ENCODE data around the gene NUP214. TPM values are rescaled to one million over a fixed set of nuclear protein-coding genes. Genes with fewer than 3 reads are reported as not detected.
A peak's percentile ranks its signal among the peaks of the same experiment; 100 is the strongest.

NUP214 gene
- total and polyA plus RNA-seq, 7 donors: 11.8 to 28.1 (median 20.1) TPM

DNA sequence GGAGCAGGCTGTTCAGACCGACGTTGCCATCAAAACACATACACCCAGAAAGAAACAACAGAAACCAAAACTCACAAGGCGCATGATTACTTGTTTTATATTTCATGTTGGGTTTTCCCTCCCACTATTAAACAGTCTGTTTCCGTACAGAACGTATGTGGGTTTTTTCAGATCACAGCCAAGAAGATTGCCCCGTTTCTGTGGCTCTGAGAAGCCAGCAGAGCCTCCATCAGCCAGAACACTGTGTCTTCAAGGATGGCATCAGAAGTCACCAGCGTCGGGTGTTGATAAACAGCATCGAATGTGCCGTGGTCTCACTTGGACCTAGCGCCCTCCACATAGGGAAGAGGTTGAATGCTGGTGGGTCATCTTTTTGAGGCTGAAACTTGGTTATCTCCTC, 108.2 kb downstream of the NUP214 start:
- DNase-seq: no peak
- no peaks in the 10 kb centered on the region for H3K27me3 ChIP-seq (ENCODE audit: insufficient read depth in 3 of 3, low read length in 2 of 3)

DNA sequence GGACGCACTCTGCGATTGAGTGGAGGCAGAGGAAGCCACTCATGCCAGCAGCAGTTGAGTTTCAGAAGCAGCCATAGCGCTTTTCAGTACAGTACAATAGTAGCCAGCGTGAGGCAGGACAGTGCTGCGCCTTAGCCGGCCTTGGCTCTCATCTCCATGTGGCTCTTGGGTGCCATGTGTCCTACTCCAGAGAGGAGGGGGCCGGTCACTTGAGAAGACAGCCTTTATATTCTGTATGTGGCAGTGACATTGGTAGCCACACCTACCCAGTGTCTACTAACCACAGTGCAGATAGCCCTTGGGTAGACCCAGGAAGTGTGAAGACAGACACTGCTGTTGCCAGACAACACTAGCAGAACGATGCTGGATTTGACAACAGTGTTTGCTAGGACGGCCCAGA, 108.6 kb downstream of the NUP214 start:
- intact Hi-C loops (cut with DNase I): no loop called here
- Histone ChIP-seq H3K4me3 (no peak overlapping the region), H3K36me3 (ENCODE audit: insufficient read depth in 1 of 2, low read depth in 1 of 2) (peaks cover 5 to 49% of the 10 kb centered on the region in 2 donors), H3K4me1 (peaks cover 26% of the 10 kb centered on the region), H3K27me3 (ENCODE audit: insufficient read depth in 3 of 3, low read length in 2 of 3) (no peaks in the 10 kb centered on the region), H3K27ac (no peak overlapping the region), H3K9me3 (no peaks in the 10 kb centered on the region)
- 87 to 90% (median 87%) methylated on average over 9 of the region's 9 CpGs for WGBS, 3 donors
- TF ChIP-seq, protein P1, sequence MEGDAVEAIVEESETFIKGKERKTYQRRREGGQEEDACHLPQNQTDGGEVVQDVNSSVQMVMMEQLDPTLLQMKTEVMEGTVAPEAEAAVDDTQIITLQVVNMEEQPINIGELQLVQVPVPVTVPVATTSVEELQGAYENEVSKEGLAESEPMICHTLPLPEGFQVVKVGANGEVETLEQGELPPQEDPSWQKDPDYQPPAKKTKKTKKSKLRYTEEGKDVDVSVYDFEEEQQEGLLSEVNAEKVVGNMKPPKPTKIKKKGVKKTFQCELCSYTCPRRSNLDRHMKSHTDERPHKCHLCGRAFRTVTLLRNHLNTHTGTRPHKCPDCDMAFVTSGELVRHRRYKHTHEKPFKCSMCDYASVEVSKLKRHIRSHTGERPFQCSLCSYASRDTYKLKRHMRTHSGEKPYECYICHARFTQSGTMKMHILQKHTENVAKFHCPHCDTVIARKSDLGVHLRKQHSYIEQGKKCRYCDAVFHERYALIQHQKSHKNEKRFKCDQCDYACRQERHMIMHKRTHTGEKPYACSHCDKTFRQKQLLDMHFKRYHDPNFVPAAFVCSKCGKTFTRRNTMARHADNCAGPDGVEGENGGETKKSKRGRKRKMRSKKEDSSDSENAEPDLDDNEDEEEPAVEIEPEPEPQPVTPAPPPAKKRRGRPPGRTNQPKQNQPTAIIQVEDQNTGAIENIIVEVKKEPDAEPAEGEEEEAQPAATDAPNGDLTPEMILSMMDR (IDR thresholded peaks at IDR 0.05): no peak
- DNase-seq (no peak), ATAC-seq (no peak)

More for the DNA sequence above, 108.2 kb downstream of the NUP214 start:
- intact Hi-C loops (cut with DNase I): no loop called here
- Histone ChIP-seq H3K27ac (no peak overlapping the region), H3K4me1 (peaks cover 22% of the 10 kb centered on the region), H3K9me3 (no peaks in the 10 kb centered on the region), H3K4me3 (no peak overlapping the region), H3K36me3 (ENCODE audit: insufficient read depth in 1 of 2, low read depth in 1 of 2) (peaks cover 5 to 53% of the 10 kb centered on the region in 2 donors)
- ATAC-seq: no peak
- TF ChIP-seq, protein P1 (IDR thresholded peaks at IDR 0.05): no peak
- 89 to 94% (median 89%) methylated on average over 11 of the region's 11 CpGs for WGBS, 3 donors

DNA sequence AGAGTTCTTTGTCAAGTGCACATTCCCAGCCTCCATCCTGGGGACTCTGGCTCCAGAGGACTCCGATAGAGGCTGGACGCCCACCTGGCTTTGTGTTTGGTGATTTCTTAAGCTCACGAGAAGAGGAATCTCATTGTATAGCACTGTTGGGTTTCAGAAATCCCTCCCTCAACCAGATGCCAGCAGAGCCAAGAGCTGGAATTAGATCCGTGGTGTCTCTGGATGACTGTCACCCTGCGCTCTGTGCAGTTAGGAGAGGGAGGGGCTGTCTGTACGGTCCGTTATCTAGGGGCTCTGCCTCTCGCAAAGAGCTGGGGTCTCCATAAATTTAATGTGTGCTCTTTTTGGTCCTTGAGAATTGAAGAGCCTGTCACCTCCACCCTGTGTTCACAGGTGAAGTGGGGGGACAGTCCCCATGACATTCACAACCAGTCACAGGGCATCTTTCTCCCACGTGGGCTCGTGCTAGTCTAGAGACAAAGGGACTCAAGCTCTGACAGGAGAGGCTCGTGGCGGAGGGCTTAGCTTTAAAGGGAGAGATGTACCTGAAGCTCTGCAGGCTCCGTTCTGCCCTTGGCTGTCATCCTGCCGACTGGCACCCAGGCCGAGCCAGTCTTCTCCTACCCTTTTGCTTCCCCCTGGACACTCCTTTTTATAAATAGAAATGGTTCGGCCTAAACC, 109.6 kb downstream of the NUP214 start:
- TF ChIP-seq, protein P1 (IDR thresholded peaks at IDR 0.05): no peak
- Histone ChIP-seq H3K4me1 (peaks cover 27% of the 10 kb centered on the region), H3K36me3 (ENCODE audit: insufficient read depth in 1 of 2, low read depth in 1 of 2) (peaks cover 5 to 46% of the 10 kb centered on the region in 2 donors), H3K27ac (peak overlapping the region; percentile 19), H3K27me3 (ENCODE audit: insufficient read depth in 3 of 3, low read length in 2 of 3) (no peaks in the 10 kb centered on the region), H3K9me3 (no peaks in the 10 kb centered on the region), H3K4me3 (no peak overlapping the region)
- intact Hi-C loops (cut with DNase I): loop anchor here in 1 of 2 donors (5.0 kb wide), 1 partner anchor 102 kb away; no protein-coding TSS in a partner anchor
- 45 to 78% (median 51%) methylated on average over 16 of the region's 16 CpGs for WGBS, 3 donors
- ATAC-seq: peak in 3 of 4 donors; percentile 21 to 51 (median 30)
- DNase-seq: no peak

DNA sequence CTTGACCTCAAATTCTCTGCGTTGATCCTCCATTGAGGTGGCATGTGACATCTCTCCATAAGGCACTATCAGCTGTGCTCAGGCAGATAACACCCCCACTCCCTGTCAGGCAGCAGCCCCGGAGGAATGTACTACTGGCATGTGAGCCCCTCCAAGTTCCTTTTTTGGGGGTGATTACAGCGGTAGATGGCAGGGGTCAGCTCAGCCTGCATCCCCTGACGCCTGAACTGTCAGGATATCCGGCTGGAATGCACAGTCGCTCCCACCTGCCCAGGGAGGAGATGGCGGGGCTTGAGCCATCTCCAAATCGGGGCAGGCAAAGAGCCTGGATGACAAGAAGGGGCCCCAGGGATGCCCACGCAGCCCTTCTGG, 110.1 kb downstream of the NUP214 start:
- Histone ChIP-seq H3K4me3 (no peak overlapping the region), H3K9me3 (no peaks in the 10 kb centered on the region), H3K4me1 (peaks cover 27% of the 10 kb centered on the region), H3K36me3 (ENCODE audit: insufficient read depth in 1 of 2, low read depth in 1 of 2) (peaks cover 5 to 40% of the 10 kb centered on the region in 2 donors), H3K27ac (no peak overlapping the region), H3K27me3 (ENCODE audit: insufficient read depth in 3 of 3, low read length in 2 of 3) (no peaks in the 10 kb centered on the region)
- DNase-seq: no peak
- intact Hi-C loops (cut with DNase I): loop anchor here in 1 of 2 donors (5.0 kb wide), 1 partner anchor 102 kb away; no protein-coding TSS in a partner anchor
- TF ChIP-seq, protein P1 (IDR thresholded peaks at IDR 0.05): no peak
- ATAC-seq: no peak
- 62 to 77% (median 69%) methylated on average over 9 of the region's 9 CpGs for WGBS, 3 donors
